Fibroblast of villous mesenchyme (primary cell): ENCODE results near the gene ZNF254. TPM values are rescaled to one million over a fixed set of nuclear protein-coding genes. Genes with fewer than 3 reads are reported as not detected.

Source experiments
- DNase-seq: peaks from one replicate; pipeline ENCODE4 v3.0.0-alpha.2; 2010; ENCODE audit warnings: low read depth
- H3K4me3 ChIP-seq: 2 replicates; pipeline ENCODE4 v1.5.1; 2011; ENCODE audit warnings: low read depth, mild to moderate bottlenecking, low read length
- total RNA-seq: library from RNA; depleted of rRNA; stranded (reverse); fragments of >200 nt; gene quantifications from 2 replicates; pipeline ENCODE4 v1.2.3, GENCODE V29; 2012
- TF ChIP-seq, protein P1 (sequence below): IDR thresholded peaks from 2 replicates; pipeline ENCODE4 v1.5.1; 2012; ENCODE audit warnings: low read depth, mild to moderate bottlenecking, low read length; ENCODE audit not compliant: insufficient read depth

ZNF254 gene
- total RNA-seq, 1 donor, result 15.5 TPM

- H3K4me3 ChIP-seq, result no peak overlapping the region
- TF ChIP-seq, protein P1, sequence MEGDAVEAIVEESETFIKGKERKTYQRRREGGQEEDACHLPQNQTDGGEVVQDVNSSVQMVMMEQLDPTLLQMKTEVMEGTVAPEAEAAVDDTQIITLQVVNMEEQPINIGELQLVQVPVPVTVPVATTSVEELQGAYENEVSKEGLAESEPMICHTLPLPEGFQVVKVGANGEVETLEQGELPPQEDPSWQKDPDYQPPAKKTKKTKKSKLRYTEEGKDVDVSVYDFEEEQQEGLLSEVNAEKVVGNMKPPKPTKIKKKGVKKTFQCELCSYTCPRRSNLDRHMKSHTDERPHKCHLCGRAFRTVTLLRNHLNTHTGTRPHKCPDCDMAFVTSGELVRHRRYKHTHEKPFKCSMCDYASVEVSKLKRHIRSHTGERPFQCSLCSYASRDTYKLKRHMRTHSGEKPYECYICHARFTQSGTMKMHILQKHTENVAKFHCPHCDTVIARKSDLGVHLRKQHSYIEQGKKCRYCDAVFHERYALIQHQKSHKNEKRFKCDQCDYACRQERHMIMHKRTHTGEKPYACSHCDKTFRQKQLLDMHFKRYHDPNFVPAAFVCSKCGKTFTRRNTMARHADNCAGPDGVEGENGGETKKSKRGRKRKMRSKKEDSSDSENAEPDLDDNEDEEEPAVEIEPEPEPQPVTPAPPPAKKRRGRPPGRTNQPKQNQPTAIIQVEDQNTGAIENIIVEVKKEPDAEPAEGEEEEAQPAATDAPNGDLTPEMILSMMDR, result no peak
- no peak for DNase-seq
Measured at GRCh38 chr19:24060687-24061356, 26.2 kb upstream of the ZNF254 start.

DNA sequence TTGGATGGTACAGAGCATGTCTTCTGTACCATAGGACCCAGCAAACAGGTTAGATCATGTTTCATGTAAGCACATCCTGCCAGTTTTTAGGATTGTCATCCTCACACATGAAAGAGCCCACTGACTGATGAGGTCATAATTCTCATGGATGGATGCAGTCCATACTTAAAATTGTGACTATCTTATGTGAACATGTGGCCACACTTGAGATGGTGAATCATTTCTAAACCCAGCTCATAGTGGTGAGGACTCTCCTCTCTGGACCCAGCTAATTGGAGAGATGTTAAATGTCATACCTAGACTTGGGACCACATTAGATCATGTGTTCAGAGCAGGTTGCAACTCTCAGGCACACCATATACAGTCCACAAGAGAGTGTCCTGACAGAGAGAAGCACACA lies 24.8 kb upstream of the ZNF254 start:
- no peak overlapping the region for H3K4me3 ChIP-seq
- no peak for DNase-seq
- TF ChIP-seq, protein P1, result no peak

GRCh38 chr19:24063295-24063694 lies 23.7 kb upstream of the ZNF254 start:
- no peak for DNase-seq
- no peak overlapping the region for H3K4me3 ChIP-seq
- TF ChIP-seq, protein P1, result no peak

- TF ChIP-seq, protein P1, result no peak
Measured at GRCh38 chr19:24064175-24064574, 22.8 kb upstream of the ZNF254 start.

DNA sequence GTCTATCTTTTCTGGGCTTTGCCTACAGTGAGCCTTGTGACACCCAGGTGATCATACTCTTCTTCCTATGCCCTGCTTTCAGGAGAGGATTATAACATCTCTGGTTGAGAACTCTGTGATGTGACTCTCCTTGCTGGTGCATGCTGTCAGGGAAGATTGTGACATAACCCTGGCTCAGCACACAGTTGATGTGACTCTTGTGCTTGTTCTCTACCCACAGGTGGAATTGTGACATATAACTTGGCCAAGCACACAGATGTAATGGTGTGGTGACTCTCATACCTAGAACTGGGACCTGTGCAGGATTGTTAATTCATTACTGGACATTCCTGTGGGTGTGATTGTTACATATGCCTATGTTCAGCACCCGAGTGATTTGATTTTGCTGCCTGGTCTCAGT lies 21.7 kb upstream of the ZNF254 start:
- H3K4me3 ChIP-seq, result no peak overlapping the region
- no peak for DNase-seq
- TF ChIP-seq, protein P1, result no peak

More at GRCh38 chr19:24064175-24064574, 22.8 kb upstream of the ZNF254 start:
- H3K4me3 ChIP-seq, result no peak overlapping the region
- DNase-seq, result no peak

DNA sequence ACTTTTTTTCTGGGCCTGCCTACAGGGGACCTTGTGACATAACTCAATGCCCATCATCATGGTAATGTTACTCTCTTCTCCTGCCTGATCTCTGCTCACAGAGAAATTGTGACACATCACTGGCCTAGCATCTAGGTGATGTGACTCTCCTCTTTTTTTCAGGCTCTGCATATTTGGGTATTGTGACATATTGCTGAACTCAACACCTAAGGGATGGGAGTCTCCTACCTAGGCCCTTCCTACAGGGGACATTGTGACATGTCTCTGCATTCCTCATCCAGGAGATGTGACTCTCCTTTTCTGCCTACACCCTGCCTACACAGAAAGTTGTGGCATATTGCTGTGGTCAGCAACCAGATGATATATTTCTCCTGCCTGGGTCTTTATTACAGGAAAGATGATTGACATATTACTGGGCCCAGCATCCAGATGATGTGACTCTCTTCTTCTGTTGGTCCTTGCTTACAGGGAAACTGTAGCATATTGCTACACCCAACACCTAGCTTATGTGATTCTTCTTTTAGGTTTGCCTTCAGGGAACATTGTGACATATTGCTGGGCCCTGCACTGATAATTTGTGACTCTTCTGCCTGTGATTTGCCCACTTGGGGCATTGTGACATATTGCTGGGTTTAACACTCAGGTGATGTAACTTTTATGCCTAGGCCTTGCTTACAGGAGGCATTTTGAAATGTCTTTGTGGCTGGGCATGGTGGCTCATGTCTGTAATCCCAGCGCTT lies 21.0 kb upstream of the ZNF254 start:
- TF ChIP-seq, protein P1, result no peak
- no peak overlapping the region for H3K4me3 ChIP-seq
- DNase-seq, result no peak
